Measurements from ENCODE around the gene CNTNAP5.

The CNTNAP5 gene

DNA sequence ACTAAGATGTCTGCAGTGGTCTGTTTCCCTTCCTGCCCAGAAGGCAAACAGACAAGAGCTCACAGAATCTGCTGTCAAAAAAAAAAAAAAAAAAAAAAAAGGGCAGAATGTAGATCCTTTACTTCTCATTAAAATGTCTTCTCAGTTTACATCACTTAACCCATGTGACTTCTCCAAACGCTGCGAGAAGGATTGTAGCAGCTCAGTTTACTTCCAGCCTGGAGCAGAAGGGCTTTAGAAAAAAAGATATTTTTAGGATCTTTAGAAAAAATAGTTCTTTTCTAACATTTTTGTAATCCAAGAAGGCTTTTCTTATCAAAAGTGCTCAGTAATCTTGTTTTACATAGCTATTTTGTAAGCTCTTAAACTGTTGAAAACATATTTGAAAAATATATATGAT lies 425.4 kb downstream of the CNTNAP5 start:
- ATAC-seq (no peak), DNase-seq (no peak)

DNA sequence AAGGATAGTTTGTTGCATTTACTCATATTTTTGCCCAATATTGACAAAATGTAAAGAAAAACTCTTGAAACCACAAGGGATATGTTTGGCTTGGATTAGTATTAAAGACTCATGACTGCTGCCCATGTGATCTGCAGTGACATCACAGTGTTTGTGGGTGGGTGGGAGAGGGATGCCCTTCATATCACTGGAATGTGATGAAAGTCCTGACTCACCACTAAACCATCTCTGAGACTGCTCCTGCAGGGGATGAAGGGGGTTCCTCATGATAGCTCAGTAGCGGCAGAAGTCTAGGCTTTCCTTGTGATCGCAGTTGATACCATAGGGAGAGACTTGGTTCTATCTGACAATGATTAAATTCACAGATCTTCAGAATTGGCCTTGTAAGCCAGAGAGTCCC lies 451.2 kb downstream of the CNTNAP5 start:
- ATAC-seq = no peak
- no peak for DNase-seq

DNA sequence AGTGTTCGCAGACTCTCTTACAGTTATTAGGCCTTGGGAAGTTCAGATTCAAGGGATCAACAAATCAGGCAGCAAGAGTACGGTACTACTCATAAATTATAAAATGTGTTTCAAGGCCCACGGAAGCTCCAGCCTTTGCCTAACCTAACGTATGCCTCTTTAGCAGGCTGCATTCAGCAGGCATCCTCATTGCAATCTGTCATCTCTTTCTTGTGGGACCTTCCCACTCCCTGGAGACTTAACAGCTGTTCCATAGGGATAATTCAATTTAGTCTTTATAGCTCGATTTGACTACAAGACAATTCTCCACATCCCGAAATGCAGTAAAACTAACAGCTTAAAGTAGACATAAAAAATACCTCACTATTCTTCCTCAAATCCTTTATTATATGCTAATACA lies 453.7 kb downstream of the CNTNAP5 start:
- DNase-seq = no peak
- no peak for ATAC-seq

DNA sequence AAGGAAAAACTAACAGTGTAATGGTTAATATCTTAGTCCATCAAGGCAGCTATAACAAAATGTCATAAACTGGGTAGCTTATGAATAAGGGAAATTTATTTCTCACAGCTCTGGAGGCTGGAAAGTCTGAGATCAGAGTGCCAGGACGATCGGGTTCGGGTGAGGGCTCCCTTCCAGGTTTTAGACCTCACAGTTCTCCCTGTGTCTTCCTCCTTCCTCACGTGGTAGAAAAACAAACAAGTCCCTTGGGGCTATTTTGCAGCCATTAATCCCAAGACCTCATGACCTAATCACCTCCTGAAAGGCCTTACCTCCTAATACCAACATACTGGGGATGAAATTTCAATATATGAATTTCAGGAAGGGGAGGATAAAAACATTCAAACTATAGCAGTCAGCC lies 455.9 kb downstream of the CNTNAP5 start:
- DNase-seq (no peak), ATAC-seq (no peak)

DNA sequence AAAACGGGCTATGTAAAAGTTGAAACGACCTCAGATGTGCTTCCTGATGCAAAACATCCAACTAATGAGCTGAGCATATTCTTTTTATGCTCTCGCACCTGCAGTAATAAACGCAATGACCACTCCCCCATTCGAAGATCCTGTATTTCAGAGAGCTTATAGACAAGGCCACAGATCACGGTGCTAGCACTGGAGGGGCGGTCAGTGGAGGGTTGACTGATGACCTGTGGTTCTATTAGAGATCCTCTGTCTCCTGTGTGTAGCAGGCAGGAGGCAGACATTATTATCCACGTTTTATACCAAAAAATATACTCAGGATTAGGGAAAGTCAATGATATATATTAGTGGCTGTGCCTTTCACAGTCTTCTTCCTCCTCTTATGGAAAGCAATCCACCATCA lies 457.0 kb downstream of the CNTNAP5 start:
- DNase-seq = no peak
- ATAC-seq = no peak

DNA sequence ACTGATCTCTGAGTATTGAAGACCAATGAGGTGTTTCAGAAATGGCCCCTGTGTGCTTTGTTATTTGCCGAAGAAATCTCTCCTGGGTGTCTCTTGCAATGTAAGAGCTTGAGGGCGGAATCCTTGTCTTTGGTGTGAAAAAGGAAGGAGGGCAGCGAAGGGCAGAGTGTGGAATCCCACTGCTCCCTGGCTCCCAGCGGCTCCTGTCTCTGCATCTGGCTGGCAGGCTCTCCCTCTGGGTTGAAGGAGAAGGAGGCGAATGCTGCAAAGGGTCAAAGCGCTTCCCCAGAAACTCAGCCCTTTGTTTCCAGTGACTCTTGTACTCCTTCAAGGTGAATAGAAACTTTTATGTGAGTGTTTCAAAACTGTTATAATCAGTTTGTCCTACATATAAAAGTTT lies 457.5 kb downstream of the CNTNAP5 start:
- ATAC-seq = no peak

DNA sequence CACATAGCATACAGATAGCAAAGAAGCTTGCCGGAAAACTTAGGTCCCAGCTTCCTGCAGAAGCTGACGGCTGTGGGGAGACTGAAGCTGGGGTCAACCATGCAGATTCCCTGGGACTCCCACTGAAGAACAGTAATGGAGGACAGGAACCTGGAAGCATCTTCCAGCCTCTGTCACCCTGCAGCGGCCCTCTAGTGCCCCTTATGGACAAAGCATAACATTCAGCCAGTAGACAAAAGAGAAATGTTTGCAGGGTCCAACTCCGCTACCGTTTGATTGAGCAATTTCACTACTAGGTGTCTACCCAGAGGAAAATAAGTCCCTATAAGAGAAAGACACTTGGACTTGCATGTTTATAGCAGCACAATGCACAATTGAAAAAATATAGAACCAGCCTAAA lies 460.6 kb downstream of the CNTNAP5 start:
- ATAC-seq = no peak
- no peak for DNase-seq

More for the DNA sequence above, 457.5 kb downstream of the CNTNAP5 start:
- DNase-seq = no peak

DNA sequence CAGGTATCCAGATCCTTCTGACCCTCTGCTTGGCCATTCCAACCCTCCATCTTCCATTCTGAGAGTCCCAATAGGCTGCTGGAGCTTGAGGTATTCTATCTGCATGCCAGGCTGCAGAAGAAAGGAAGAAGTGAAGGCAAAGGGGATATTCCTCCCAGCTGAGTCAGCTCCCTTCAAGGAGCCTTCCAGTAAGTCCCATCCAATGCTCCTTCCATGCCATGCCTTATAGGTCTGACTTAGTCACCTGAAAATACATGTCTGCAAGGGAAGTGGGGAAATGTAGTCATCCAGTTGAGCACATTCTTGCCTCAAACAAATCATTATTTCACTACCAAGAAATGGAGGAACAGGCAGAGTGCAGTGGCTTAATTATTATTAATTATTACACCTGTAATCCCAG lies 464.6 kb downstream of the CNTNAP5 start:
- ATAC-seq = no peak
- DNase-seq = no peak

DNA sequence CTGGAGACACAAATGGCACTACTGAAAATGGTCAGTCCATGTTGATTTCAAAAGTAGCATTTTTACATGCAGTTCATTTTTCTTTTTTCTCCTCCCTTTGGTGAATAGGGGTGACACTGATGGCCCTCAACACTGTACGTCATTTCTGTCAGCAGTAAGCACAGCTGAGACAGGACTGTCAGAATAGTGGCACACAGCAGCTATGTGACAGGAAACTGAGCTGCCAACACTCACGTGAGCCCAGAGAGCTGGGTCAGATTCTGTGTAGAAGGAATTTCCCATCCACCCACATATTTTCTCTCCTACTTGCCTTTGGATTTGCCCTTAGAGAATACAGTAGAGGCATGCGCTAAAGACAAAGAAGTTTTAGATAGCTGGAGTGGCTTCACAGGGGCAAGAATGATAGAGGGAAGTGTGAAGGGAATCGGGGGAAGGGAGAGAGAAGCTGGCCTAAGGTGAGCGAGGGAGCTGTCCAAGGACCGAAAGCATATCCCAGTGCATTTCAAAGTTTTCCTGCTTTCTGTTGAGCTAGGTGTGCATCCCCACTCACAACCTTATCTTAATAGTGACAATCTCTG lies 476.6 kb downstream of the CNTNAP5 start:
- DNase-seq (no peak), ATAC-seq (no peak)

DNA sequence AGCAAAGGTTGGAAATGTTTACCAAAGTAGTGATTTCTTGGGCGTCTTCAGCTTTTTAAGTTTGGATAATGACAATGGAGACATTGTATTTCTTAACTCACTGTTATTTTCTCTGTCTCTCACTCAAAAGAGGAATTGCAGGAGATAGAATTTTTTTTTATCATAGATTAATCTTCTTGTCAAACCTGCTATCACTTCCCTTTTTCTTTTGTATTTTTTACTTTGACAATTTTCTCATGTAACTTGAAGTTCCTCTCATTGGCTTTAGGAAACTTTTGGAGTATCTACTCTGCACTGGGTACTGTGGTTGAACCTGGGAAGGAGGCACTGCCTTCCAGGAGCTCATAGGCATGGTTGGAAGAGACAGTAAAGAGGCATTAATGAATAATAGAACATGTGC lies 489.1 kb downstream of the CNTNAP5 start:
- ATAC-seq (no peak), DNase-seq (no peak)

DNA sequence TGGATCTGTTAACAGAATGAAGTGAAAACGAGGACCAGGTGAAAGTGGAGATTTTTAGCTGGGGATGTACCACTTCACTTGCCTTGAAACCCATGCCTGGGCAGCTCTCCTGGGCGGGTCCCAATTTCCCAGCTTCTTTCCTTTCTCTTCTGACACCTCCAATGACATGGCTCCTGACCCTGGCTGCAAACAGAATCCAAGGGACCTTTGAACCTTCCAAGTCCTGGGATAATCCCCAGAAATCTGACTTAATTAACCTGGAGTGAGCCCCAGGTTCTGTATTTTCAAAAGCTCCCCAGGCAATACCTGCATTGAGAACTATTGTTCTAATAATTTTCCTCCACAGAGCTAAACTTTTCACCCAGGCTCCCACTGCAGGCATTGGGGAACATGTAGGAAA lies 495.9 kb downstream of the CNTNAP5 start:
- ATAC-seq (no peak), DNase-seq (no peak)

DNA sequence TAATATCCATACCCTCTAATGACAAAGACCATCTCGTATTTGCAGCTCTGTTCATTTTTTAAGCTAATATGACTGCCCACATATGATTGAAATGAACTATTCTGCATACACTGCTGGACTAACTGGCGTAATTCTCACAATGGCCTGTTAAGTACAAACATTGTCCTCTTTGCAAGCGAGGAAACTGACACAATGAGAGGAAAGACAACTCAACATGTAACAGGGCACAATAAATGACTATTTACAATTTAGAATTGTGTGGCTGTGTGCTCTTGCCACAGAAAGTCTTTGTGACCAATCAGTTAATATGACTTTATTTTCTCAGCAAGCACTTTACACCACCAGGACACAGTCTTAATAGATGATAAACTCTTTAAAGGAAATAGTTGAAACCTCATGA lies 498.0 kb downstream of the CNTNAP5 start:
- ATAC-seq = no peak
- no peak for DNase-seq

DNA sequence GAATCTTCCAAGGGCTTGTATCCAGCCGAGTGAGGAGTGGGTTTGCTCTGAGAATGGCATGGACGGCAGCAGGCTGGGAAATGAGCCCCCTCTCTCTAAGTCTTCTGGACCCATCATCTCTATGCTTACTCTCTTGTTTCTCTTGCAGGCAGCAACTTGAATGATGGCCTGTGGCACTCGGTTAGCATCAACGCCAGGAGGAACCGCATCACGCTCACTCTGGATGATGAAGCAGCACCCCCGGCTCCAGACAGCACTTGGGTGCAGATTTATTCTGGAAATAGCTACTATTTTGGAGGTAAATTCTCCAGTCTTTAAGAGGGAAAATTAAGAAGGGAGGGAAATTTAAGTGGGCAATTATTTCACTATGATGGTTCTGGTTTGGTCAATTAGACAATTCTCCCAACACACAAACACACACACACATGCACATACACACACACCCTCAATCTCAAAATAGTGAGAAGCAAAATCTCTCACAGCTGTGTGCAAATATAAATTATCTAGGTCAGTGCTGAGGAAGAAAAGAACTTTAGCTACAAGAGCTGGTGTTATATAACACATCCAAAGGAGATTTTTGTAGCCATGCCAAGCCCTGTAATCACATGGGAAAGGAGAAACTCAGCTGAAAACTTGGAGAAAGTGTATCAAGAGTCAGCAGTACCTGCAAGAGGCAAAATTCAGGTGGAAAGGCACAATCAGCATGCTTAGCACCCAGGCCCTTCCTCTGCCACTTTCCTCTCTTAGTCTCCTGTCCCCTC lies 499.2 kb downstream of the CNTNAP5 start:
- ATAC-seq = no peak

DNA sequence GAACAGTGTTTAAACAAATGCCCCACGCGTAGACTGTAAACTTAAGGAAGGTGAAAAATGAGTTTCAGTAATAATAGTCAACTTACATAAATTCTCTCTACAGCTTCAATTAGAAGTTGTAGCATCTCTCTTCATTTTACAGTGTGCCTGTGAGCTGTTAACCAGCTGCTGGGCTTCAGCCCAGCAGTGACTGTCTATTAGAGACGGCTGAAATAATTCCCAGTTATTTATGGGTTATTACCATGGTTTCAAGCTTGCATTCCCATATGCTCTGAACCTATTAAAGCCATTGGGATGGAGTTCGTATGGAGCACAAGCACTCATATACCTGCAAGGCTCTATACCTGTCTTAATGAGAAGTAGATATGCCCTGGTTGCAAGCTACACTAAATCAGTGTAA lies 501.1 kb downstream of the CNTNAP5 start:
- ATAC-seq = no peak
- DNase-seq = no peak

More for the DNA sequence above, 499.2 kb downstream of the CNTNAP5 start:
- DNase-seq = no peak

DNA sequence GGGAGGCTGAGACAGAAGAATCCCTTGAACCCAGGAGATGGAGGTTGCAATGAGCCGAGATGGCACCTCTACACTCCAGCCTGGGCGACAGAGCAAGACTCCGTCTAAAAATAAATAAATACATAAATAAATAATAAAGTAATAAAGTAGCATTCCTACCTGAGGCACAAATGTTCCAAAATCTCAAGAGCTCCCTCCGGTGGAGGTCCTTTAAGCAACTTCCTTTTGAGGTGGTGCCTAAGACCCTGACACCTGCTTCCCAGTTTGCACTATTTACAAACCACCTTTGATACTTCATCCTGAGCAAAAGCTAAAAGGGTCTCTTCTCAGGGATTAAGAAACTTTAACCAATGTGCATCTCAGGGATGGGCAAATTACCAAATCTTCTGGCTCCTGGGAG lies 505.1 kb downstream of the CNTNAP5 start:
- ATAC-seq = no peak
- no peak for DNase-seq

DNA sequence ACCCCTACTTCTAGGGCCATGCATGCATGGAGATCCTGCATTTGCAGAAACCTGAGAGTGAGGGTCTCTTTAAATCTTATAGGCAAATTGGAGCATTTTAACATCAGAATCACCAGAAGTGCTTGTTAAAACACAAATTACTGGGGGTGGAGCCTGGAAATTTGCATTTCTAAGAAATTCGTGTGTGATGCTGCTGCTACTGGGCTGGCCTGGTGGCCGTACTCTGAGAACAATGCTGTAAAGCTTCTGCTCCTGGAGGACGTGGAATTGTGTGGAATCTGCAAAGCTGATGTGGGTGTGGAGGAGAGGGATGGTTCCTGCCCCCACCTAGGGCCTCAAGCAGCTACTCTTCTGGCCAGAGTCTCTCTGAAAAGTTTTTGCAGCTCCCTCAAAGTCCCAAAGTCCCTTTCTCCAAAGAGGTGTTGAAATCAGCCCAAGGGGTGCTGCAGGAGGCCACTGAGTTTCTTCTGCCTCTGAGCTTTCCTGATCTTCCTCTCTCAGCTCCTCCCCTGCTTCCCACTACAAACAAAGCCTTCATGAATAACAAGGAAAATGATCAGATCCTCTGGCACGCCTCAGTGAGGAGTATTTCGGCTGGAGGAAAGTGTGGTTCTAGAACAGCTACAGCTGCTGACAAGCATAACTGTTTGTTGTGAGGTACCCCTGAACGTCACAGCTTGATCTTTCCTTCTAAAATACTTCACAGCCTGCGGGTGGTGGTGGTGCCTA lies 508.3 kb downstream of the CNTNAP5 start:
- DNase-seq (no peak), ATAC-seq (no peak)

DNA sequence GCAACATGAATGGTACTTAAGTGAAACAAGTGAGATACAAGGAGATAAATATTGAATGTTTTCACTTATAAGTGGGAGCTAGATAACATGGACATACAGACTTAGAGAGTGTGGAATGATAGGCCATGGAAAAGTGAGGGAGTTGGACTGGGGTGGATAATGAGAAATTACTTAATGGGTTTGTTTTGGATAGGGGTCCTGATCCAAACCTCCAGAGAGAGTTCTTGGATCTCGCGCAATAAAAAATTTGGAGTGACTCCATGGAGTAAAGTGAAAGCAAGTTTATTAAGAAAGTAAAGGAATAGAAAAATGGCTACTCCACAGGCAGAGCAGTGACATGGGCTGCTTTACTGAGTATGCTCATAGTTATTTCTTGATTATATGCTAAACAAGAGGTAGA lies 508.9 kb downstream of the CNTNAP5 start:
- ATAC-seq (no peak), DNase-seq (no peak)

DNA sequence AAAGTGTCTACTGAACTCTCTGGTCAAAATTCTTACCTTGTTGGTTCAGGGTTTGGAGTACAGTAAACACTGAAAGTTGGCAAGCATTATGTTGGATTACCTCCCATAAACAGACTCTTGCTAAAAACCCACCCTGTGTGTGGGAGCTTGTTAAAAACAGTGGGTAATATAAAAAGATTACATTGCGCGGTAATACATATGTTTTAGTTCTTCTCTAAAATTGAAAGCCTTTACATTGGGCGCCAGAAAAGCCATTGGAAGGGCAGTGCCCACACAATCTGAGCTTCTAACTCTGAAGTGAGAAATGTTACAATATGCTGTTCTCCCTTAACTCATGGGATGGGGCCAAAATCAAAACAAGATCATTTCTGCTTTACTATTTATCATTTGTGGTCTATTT lies 510.7 kb downstream of the CNTNAP5 start:
- ATAC-seq (no peak), DNase-seq (no peak)

DNA sequence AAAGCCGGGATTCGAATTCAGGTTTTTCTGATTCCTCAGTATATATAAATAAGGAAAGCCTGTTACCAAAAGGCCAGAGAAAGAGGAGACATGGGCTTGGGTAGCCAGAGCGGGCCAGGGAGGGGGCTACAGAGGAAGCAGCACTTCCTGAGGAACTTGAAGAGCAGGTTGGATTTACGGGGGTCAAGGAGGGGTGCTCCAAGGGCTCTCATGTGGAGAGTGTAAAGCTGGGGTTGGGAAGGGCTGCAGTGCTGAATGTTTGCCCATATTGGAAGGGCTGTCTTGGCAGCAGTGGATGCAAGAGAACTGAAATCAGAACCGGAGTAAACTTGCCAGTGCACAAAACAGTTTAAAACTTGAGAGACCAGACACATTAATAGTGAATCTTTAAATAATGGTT lies 511.5 kb downstream of the CNTNAP5 start:
- DNase-seq (no peak), ATAC-seq (no peak)

DNA sequence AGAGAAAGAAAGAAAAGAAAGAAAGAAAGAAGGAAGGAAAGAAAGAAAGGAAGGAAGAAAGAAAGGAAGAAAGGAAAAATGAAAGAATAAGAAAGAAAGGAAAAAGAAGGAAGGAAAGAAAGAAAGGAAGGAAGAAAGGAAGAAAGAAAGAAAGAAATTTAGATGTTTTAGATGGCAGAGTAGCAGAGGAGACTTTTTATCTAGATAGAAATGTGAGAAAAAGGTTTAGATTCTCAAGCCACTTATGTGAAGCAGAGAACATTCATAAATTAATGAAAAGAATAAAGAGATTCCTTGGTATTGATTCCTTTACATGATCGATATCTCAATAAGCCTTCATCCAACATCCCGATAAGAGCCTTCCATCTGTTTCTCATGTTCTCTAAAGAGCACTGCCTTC lies 513.5 kb downstream of the CNTNAP5 start:
- DNase-seq = no peak
- no peak for ATAC-seq

DNA sequence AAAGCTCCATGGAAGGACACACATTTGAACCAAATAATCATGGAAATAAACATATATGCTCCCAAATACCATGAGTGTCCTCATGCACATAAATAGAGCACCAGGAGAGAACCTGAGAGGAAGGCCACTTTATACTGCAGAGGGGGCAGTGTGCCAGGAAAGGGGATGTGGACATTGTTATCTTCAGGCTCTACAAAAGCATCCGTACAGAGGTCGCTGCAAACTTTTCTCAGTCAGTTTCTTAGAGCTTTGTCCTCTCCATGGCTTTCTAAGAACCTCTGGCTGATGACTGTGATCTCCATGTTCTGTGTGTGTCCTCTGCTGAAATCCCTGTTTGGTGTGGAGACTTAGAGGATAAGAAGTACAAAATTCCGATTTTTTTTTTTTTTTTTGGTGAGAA lies 515.7 kb downstream of the CNTNAP5 start:
- DNase-seq = no peak
- no peak for ATAC-seq

DNA sequence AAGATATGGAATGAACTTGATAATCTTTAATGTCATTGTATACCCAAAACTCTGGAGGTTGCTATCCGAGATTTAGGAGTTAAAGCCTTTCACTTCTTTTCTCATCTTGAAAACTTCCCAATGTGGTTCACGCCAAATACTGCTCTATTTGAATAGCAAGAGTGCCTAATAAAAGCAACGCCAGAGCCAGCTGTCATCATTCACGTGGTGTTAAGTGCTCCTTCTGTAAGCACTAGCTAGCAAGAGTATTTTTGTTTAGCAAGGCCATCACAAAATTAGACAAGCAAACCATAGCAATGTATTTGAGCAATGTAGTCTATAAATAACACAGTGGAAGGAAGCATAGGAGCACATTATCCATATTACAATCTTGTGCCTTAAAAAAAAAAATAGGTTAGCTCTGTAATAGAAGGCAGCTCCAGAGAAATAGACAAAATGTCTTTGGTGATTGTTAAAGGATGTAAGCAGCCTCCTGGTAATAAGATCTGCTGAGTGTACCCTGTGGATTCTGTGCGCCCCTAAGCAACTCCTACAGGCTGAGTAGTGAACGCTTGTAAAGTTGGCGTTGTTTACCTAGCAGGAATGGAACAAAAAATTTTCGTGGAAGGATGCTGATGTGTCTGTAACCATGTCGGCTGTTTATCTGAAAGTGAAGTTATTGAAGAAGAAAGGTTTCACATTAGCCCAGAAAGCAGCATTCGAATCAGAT lies 518.0 kb downstream of the CNTNAP5 start:
- no peak for DNase-seq
- ATAC-seq = no peak

DNA sequence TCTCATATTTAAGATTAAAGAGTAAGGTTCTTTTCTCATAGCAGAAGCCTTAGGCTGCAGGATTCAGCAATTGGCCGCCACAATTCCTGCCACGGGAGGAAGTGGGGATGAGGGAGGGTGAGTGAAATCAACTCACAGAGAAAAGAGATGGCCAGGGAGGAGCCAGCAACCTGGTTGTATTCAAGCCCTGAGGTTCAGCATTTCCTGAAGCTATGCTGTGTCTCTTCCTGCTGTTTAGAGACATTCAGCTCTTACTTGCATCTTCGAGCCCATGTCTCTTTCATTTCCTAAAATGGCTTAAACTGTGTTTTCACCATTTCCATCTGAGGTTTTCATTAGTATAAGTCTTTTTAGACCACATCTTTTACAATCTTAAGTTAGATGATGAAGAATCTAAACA lies 522.6 kb downstream of the CNTNAP5 start:
- ATAC-seq (no peak), DNase-seq (no peak)

All from stimulated activated naive CD8-positive, alpha-beta T cell treated with anti-CD3 and anti-CD28 coated beads, Interleukin-15, Interleukin-2, amounts not matched to agents 100 U/mL and 50 U/mL, for 24 hours (primary cell).